ENCODE measurements around the gene BUB3. TPM values are rescaled to one million over a fixed set of nuclear protein-coding genes. Genes with fewer than 3 reads are reported as not detected.

The BUB3 gene
- total and polyA plus RNA-seq, 2 experiments from 2014 or later: 88.8 to 147 TPM

DNA sequence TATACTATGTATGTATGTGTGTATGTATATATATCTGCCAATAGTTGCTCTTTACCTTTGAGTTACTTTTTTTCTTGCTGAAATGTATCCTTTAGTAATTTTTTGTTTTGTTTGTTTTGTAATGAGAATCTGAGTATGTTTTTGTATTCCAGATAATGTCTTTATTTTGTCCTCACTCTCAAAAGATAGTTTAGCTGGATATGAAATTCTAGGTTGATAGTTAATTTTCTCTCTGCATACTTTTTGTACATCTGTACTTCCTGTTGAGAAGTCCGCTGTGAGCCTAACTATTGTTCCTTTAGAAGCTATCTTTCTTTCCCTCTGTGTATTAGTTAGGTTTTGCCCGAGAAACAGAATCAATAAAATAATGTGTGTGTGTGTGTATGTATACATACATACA is 29.5 kb downstream of the BUB3 start:
- TF ChIP-seq, protein P1, sequence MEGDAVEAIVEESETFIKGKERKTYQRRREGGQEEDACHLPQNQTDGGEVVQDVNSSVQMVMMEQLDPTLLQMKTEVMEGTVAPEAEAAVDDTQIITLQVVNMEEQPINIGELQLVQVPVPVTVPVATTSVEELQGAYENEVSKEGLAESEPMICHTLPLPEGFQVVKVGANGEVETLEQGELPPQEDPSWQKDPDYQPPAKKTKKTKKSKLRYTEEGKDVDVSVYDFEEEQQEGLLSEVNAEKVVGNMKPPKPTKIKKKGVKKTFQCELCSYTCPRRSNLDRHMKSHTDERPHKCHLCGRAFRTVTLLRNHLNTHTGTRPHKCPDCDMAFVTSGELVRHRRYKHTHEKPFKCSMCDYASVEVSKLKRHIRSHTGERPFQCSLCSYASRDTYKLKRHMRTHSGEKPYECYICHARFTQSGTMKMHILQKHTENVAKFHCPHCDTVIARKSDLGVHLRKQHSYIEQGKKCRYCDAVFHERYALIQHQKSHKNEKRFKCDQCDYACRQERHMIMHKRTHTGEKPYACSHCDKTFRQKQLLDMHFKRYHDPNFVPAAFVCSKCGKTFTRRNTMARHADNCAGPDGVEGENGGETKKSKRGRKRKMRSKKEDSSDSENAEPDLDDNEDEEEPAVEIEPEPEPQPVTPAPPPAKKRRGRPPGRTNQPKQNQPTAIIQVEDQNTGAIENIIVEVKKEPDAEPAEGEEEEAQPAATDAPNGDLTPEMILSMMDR (IDR thresholded peaks at IDR 0.05; ENCODE audit: low read depth, low read length): no peak
- Histone ChIP-seq H3K4me1 (ENCODE audit: low read depth) (no peaks in the 10 kb centered on the region), H3K4me3 (no peak overlapping the region), H3K27me3 (no peaks in the 10 kb centered on the region), H3K36me3 (no peaks in the 10 kb centered on the region), H3K27ac (no peak overlapping the region), H3K9me3 (ENCODE audit: low read depth) (no peaks in the 10 kb centered on the region)
- DNase-seq (ENCODE audit: low read depth in 1 of 2, low spot score in 1 of 2): no peak

DNA sequence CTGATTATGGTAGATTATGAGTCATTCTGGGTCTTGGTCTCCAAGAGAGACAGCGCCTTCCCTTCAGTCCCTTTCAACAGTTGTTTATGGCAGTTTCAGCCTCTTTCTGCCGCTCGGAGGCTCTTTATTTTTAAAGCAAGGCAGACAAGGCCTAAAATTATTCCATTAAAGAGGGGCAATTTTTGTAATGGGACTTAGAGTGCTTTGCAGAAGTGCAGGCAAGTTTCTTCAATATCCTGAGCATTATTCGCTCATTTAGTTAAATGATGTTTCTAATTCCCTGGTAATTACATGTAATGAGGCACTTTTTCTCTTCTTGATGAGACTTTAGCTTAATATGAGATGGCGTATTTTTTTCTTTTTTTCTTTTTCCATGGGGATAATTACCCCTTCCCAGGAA is 33.6 kb downstream of the BUB3 start:
- H3K27ac ChIP-seq: no peak overlapping the region
- no peaks in the 10 kb centered on the region for H3K27me3 ChIP-seq
- no peaks in the 10 kb centered on the region for H3K36me3 ChIP-seq
- no peaks in the 10 kb centered on the region for H3K4me1 ChIP-seq (ENCODE audit: low read depth)
- H3K4me3 ChIP-seq: no peak overlapping the region
- H3K9me3 ChIP-seq (ENCODE audit: low read depth): no peaks in the 10 kb centered on the region
- no peak for DNase-seq (ENCODE audit: low read depth in 1 of 2, low spot score in 1 of 2)
- TF ChIP-seq, protein P1 (IDR thresholded peaks at IDR 0.05; ENCODE audit: low read depth, low read length): no peak

DNA sequence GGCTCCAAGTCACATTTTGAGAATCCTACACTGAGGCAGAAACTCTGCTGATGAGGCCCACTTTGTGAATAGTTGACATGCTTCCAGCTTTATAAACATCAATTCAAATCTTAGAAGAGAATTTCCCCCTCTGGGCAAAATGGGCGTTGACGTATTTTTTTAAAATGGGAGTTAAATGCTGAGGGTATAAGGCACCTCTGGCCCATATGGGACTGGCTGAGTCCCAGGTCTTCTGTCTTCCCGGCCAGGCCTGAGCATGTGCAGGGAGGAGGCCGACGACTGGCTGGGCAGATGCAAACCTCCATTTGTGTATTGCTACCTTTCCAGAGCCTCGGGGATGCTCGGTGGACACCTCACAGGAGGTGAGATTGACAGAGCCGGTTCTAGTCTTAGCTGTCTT is 37.7 kb downstream of the BUB3 start:
- DNase-seq (ENCODE audit: low read depth in 1 of 2, low spot score in 1 of 2): no peak
- TF ChIP-seq, protein P1 (IDR thresholded peaks at IDR 0.05; ENCODE audit: low read depth, low read length): no peak
- H3K9me3 ChIP-seq (ENCODE audit: low read depth): no peaks in the 10 kb centered on the region
- H3K4me3 ChIP-seq: no peak overlapping the region
- H3K27ac ChIP-seq: no peak overlapping the region
- H3K27me3 ChIP-seq: no peaks in the 10 kb centered on the region
- no peaks in the 10 kb centered on the region for H3K4me1 ChIP-seq (ENCODE audit: low read depth)
- no peaks in the 10 kb centered on the region for H3K36me3 ChIP-seq

DNA sequence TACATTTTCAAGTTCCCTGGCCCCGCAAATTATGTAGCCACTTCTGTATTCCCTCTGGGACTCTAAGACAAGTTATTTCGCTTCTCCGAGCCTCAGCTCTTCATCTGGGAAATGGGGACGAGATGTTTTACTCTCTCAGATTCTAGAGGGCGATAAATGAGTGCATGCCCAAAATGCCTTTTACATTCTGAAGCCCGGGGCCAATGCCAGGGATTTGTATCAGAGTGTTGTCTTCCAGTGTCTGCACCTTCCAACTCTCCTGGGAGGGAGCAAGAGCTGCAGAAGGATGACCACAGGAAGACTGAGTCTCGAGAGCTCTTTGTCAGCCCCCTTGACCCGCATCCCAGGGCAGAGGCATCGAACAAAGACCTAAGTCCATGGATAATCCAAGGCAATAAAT is 39.9 kb downstream of the BUB3 start:
- Histone ChIP-seq H3K36me3 (no peaks in the 10 kb centered on the region), H3K27me3 (no peaks in the 10 kb centered on the region), H3K4me1 (ENCODE audit: low read depth) (no peaks in the 10 kb centered on the region), H3K9me3 (ENCODE audit: low read depth) (no peaks in the 10 kb centered on the region), H3K27ac (no peak overlapping the region), H3K4me3 (no peak overlapping the region)
- no peak for DNase-seq (ENCODE audit: low read depth in 1 of 2, low spot score in 1 of 2)
- TF ChIP-seq, protein P1 (IDR thresholded peaks at IDR 0.05; ENCODE audit: low read depth, low read length): no peak

DNA sequence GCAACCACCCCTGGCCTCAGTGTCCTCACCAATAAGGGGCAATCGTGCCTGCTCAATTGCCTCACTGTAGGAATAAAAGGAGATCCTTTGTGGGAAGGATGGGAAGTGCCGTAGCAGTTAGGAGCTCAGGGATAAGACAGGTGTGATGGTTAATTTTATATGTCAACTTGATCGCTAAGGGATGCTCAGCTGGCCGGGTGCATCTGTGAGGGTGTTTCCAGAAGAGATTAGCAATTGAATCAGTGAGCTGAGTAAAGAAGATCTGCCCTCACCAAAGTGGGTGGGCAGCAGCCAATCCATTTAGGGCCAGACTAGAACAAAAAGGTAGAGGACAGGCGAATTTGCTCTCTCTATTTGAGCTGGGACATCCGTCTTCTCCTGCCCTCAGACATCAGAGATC is 46.3 kb downstream of the BUB3 start:
- no peaks in the 10 kb centered on the region for H3K9me3 ChIP-seq (ENCODE audit: low read depth)
- no peaks in the 10 kb centered on the region for H3K27me3 ChIP-seq
- no peak for DNase-seq (ENCODE audit: low read depth in 1 of 2, low spot score in 1 of 2)
- H3K4me1 ChIP-seq (ENCODE audit: low read depth): no peaks in the 10 kb centered on the region
- H3K4me3 ChIP-seq: no peak overlapping the region
- TF ChIP-seq, protein P1 (IDR thresholded peaks at IDR 0.05; ENCODE audit: low read depth, low read length): no peak
- H3K36me3 ChIP-seq: no peaks in the 10 kb centered on the region
- no peak overlapping the region for H3K27ac ChIP-seq

DNA sequence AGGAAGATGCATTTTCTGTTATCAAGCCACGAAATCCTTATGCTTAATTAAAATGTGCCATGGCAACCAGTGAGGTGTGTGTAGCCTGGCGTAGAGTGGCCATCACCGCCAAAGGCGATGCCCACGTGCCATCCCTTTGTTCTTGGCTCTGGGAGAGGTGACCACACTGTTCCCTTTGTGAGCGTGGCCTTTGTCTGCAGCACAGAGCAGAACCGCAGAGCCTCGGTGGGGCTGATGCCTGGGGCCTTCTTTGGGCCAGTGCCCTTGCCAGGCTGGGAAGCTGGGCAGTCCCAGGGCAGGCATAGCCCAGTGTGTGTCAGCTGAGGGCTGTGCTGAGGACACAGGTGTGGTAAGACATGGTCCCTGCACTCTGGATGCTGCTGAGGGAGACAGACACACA is 48.3 kb downstream of the BUB3 start:
- TF ChIP-seq, protein P1 (IDR thresholded peaks at IDR 0.05; ENCODE audit: low read depth, low read length): no peak
- Histone ChIP-seq H3K4me3 (no peak overlapping the region), H3K36me3 (no peaks in the 10 kb centered on the region), H3K27me3 (no peaks in the 10 kb centered on the region), H3K4me1 (ENCODE audit: low read depth) (no peaks in the 10 kb centered on the region), H3K27ac (no peak overlapping the region), H3K9me3 (ENCODE audit: low read depth) (no peaks in the 10 kb centered on the region)
- no peak for DNase-seq (ENCODE audit: low read depth in 1 of 2, low spot score in 1 of 2)
